NCI-H2107 treated with DMSO at 0.1 percent for 48 hours (cell line): ENCODE results near the gene LRIT1.

Experiments
- DNase-seq: peaks from one replicate; lab custom pipeline; 2025; ENCODE audit not compliant: unreplicated experiment; lab: John Stamatoyannopoulos, UW

Gene LRIT1

DNA sequence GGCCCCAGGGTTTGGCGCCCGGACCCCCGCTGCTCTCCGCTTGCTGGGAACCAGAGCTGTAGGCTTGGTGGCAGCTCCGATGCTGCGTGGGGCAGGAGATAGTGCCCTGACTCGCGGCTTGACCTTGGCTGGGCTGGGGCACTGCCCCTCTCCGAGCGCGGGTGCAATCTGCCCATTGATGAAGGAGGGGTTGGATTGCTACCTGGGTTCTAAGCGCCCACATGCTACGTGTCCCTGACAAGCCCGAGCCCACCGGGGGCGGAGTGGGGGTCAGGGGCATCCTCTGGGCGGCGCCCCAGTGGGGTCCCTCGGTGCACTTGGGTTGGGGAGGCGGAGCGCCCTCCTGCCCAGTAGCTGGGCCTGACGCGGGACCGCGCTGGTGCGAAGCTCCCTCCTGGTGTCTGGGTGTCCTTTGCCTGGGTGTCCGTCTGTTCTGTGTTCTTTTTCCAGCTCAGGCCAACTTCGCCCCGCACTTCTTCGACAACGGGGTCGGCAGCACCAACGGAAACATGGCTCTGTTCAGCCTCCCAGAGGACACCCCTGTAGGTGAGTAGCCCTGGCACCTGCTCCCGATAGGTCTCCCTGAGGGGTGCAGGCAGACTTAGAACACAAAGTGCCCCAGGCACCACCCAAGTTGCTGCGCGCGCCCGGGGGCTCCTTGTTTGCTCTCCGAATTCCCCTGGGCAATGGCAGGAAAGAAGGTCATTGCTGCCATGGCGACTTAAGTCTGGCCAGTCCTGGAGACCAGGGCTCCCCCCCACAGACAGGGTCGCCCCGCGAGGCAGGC lies 46.1 kb downstream of the LRIT1 start:
- no peak for DNase-seq

DNA sequence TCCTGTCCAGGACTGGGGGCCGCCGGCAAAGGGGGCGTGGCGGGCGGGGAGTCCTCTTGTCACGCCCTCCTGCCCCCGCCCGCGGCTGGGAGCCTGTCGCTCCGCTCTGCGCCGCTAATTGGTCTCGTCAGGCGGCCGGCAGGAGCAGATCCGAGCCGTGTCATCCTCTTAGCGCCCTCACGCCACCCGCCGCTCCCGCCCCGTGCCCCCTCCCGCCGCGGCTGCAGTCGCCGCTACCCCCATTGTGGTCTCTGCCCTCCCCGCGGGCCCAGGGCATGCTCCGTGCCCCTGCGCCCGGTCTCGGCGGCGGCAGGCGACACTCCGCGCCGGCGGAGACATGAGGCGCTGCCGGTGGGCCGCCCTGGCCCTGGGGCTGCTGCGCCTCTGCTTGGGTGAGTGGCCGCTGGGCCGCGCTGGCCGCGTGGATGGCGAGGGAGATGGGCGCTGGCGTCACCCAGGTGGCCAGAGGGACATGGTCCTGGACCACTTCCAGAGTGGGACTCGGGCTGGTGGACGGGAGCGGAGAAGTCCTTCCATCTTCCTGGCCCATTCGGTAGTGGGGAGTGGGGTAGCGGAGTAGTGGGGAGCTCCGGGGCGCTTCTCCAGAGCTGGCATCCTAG lies 46.8 kb downstream of the LRIT1 start, which contains the start of gene CDHR1:
Gene CDHR1, plus strand, starts transcription at position 114 of the 620 bp plus-strand sequence. Its CDS starts 224 bp downstream, at position 338.
- no peak for DNase-seq

DNA sequence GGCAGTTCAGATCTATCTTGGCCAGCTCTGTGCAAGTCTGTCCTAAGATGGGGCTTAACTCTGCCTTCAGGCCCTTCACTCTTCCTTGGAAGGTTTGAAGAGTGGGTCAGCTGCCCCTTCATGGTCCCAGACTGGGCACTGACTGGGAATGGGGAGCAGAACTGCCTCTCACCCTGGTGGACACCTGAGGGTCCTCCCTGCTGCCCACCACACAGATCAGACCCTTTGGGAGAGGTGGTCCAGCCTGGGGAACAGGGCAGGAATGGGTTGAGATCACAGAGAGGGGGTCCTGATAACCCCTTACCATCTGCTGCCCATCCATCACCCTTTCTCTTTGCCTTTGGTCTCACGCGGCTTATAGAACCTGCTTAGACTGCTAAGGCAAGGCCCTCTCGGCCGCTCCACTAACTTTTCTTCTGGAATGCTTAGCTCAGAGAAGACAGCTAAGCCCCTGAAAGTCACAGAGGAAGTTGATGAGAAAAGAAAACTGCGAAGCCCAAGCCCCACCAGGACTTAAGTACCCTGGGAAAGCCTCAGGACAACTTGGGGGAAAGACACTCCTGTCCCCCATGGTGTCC lies 47.4 kb downstream of the LRIT1 start:
- DNase-seq: no peak

DNA sequence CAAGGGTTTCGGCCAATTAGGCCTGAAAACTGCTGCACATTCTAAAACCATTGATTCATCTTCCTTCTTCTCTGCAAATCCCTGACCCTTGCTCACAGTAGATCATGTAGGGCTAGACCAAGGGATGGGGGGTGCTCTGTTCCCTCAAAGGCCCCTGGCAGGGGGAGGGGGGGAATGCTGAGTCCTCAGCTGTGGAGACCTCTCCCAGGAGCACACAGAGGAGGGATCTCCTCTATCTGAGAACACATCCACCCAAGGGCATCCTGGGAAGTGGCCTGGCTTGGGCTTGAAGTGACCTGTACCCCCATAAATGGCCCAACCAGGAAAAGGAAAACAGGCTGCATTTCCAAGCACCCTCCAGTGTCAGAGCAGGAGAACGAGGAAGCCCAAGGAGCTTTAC lies 48.0 kb downstream of the LRIT1 start:
- no peak for DNase-seq

DNA sequence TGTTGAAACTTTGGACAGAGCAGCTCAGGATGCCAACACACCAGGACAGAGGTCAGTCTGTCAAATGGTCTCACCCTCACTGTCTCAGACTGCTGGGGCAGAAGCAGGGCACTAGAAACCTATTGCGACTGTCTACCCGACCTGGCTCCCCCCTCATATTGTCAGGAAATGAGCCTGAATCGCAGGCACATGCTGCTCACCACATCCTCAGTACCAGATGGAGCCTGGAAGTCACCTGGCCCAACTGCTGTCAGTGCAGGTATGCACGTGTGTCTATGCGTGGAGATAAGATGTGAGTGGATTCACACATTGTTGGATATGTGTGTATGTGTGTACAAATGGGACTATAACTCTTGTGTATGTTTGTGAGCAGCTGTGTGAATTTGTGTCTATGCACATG lies 50.2 kb downstream of the LRIT1 start:
- no peak for DNase-seq

DNA sequence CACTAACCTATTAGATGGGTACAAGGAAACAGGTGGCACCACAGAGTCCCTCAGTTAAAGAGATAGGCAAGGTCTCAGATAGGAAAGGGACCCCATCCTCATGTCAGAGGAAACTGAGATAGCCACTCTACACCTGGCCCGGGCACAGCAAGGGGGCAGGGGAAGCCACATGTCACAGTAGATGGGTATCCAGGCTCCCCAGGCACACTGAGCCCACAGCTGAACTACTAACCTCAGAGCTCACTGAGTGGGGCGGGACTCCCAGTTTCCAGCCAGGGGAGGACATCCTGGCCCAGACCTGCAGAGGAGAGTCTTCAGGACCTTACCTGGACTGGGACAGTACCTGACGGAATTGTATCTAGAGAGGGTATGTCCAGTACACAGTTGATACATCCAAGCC lies 50.7 kb downstream of the LRIT1 start:
- no peak for DNase-seq

DNA sequence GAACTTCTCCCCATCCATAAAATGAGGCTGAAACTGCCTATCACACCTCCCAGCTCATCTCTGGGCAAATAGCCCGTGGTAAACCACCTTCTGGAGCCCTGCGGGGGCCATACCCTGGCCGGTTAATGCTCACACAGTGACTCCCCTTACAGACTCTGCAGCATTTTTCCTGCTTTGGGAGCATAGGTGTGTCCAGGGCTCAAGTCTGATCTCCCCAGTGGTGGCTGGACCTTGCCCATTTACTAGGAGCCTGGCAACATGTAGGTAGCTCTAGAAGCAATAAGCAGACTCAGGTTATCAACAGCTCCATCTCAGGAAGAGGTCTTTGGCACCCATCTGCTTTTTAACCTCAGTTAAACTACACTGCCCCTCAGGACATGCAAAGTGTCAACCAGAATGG lies 52.5 kb downstream of the LRIT1 start:
- no peak for DNase-seq

DNA sequence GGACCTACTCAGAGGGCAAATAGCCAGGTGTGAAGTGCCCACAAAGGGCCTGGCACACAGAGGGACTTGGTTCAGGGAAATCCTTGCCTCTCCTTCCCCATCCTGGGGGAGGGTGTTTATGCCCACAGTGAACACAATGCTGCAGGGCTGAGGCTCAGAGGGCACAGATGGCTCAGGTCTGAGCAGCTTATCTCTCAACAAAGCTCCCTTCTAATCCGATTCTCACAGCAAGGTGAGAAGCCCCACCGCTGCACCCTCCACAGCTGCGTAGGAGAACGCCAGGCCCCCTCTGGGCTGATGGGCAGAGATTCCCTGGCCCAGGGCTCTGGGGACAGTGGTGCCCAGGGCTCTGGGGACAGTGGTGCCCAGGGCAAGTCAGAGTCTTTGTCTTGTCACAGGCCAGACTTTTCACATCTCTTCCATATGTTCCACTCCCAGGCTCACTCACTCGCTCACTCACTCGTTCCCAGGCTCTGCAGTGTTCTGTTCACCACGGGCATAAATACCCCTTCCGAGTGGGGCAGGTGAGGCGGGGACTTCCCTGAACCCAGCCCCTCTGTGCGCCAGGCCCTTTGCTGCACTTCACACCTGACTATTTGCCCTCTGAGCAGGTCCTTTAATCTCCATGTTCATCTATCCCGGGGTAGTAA lies 55.7 kb downstream of the LRIT1 start:
- no peak for DNase-seq

DNA sequence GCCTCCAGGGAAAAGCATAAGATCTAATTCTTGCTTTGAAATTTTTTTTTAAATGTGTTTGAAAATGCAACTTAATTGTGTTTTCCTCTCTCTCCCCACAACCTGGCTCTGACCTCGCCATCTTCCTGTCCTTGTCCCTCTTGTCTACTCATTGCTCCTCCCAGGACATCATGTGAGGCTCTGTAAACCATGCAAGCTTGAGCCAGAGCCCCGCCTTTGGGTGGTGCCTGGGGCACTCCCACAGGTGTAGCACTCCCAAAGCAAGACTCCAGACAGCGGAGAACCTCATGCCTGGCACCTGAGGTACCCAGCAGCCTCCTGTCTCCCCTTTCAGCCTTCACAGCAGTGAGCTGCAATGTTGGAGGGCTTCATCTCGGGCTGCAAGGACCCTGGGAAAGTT lies 56.8 kb downstream of the LRIT1 start:
- DNase-seq: no peak

DNA sequence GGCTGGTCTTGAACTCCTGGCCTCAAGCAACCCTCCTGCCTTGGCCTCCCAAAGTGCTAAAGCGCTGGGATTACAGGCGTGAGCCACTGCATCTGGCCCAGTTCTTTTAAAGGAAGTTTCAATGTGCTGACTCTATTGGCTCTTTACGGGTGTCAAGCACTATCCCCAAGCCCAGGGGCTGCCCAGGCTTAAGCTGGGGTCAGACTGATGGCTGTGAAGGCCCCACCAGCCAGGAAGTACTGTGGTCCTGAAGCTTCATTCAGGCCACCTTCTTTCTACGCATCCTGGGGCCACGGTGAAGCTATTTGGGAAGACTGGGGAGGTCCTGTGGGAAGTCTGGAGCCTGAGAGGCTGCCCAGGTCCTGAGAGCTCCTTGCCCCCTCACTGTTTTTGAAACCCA lies 59.7 kb downstream of the LRIT1 start:
- no peak for DNase-seq
